ENCODE results near the gene OSTC.

- TF ChIP-seq CTCF (optimal IDR thresholded peaks at IDR 0.05 in 1 of 3, IDR thresholded peaks at IDR 0.05 in 1 of 3, conservative IDR thresholded peaks at IDR 0.05 in 1 of 3; ENCODE audit: extremely low read depth in 1 of 3, insufficient read depth in 2 of 3, low read length in 3 of 3) = no peak
- TF ChIP-seq EZH2 (IDR thresholded peaks at IDR 0.05; ENCODE audit: low read length) = no peak
Observed at GRCh38 chr4:108694423-108694822, 44.0 kb downstream of the OSTC start.
